ENCODE measurements around the gene CTU2. TPM values are rescaled to one million over a fixed set of nuclear protein-coding genes. Genes with fewer than 3 reads are reported as not detected.

The CTU2 gene
- total and polyA plus RNA-seq, 2 donors (not counting 1 experiment from before 2014, with no cell fraction given) = 18.4 to 23.7 TPM

GRCh38 chr16:88681084-88681680, 25.1 kb upstream of the CTU2 start:
- TF ChIP-seq EZH2 (IDR thresholded peaks at IDR 0.05; ENCODE audit: borderline replicate concordance, insufficient read depth, low read depth, low read length, poor library complexity, severe bottlenecking) (no peak), CTCF (IDR thresholded peaks at IDR 0.05) (peak; percentile 62)
- no peaks in the 10 kb centered on the region for H3K27me3 Mint-ChIP-seq
- peak overlapping the region; percentile 87 for H3K4me3 Mint-ChIP-seq
- no peak overlapping the region for H2AFZ ChIP-seq (ENCODE audit: insufficient read depth, low read depth, low read length, poor library complexity, severe bottlenecking)
- H3K79me2 ChIP-seq (ENCODE audit: control insufficient read depth, insufficient read depth, low read length) = peaks cover 44% of the 10 kb centered on the region
- no peaks in the 10 kb centered on the region for H3K9me3 Mint-ChIP-seq (ENCODE audit: insufficient read depth)
- peaks cover 34 to 52% of the 10 kb centered on the region in 2 donors for H3K4me1 ChIP-seq (ENCODE audit: control insufficient read depth in 2 of 2, insufficient read depth in 2 of 2, low read length in 2 of 2)
- peak overlapping the region; percentile 91 for H3K4me2 ChIP-seq (replicated peaks; ENCODE audit: low read depth, low read length, poor library complexity, severe bottlenecking)
- peak overlapping the region; percentile 27 to 91 for H3K27ac ChIP-seq (ENCODE audit: low read length in 2 of 2)
- no peaks in the 10 kb centered on the region for H3K27me3 ChIP-seq (replicated peaks in 1 of 4; ENCODE audit: control extremely low read depth in 1 of 4, control insufficient read depth in 3 of 4, insufficient read depth in 4 of 4, low read length in 3 of 4)
- H3K4me3 ChIP-seq (ENCODE audit: control extremely low read depth in 1 of 5, extremely low read depth in 1 of 5, insufficient read depth in 1 of 5, low read depth in 2 of 5, low read length in 4 of 5) = peak overlapping the region in 4 of 5 experiments; percentile 9 to 46 (median 38)
- H3K9ac ChIP-seq (ENCODE audit: low read length) = peak overlapping the region; percentile 53
- H3K36me3 ChIP-seq (replicated peaks in 1 of 2; ENCODE audit: control extremely low read depth in 1 of 2, control insufficient read depth in 1 of 2, extremely low read depth in 1 of 2, insufficient read depth in 2 of 2, low read length in 1 of 2) = peaks cover 0 to 34% of the 10 kb centered on the region in 2 experiments
- peak; percentile 24 for ATAC-seq (ENCODE audit: low read depth)
- intact Hi-C loops (cut with micrococcal nuclease) = loop anchor here (1.0 to 10.0 kb wide), 3 partner anchors 25 to 884 kb away; partner anchors contain the start of genes CTU2, CYBA, RNF166 and RPL13
- ChIA-PET CTCF (interaction anchor here (0.7 to 3.4 kb wide), 13 partner anchors 10 to 434 kb away, joined by 3 to 14 read pairs (median 4); no protein-coding TSS in a partner anchor), POLR2A (interaction anchor here (0.6 to 2.2 kb wide), 10 partner anchors 11 to 804 kb away, joined by 3 to 14 read pairs (median 4); partner anchors contain the start of genes CYBA and MVD)
- H3K27ac Mint-ChIP-seq = peak overlapping the region; percentile 97
- WGBS (ENCODE audit: insufficient coverage) = 49% methylated on average over 31 of the region's 31 CpGs
- peak; percentile 74 for DNase-seq
- peaks cover 43% of the 10 kb centered on the region for H3K4me1 Mint-ChIP-seq
- H4K20me1 ChIP-seq (ENCODE audit: control insufficient read depth, insufficient read depth, low read length, poor library complexity, severe bottlenecking) = peaks cover 58% of the 10 kb centered on the region
- no peaks in the 10 kb centered on the region for H3K9me3 ChIP-seq (ENCODE audit: control extremely low read depth in 1 of 3, control insufficient read depth in 2 of 3, insufficient read depth in 1 of 3, low read length in 2 of 3)
